NCI-H774 (cell line): ENCODE data around the gene POU5F1.
"Not testable (repeated sequence)": the region's sequence is repeated elsewhere in the genome, so short reads cannot be mapped to it uniquely, and the experiment has no call there.

Experiments
- DNase-seq: peaks from one replicate; lab custom pipeline; 2025; lab: John Stamatoyannopoulos, UW

POU5F1 gene

DNA sequence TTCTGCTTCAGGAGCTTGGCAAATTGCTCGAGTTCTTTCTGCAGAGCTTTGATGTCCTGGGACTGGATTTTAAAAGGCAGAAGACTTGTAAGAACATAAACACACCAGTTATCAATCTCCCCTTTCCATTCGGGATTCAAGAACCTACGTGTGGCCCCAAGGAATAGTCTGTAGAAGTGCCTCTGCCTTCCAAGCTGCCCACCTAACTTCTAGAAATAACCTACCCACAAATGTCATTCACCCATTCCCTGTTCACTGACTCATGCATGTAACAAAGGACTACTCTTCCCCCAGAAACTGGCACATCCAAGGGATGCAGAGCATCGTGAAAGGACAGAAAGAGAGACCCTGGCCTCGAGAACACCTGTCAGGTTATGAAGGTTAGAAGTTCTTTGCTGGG is 4.5 kb downstream of the POU5F1 start:
- no peak for DNase-seq

DNA sequence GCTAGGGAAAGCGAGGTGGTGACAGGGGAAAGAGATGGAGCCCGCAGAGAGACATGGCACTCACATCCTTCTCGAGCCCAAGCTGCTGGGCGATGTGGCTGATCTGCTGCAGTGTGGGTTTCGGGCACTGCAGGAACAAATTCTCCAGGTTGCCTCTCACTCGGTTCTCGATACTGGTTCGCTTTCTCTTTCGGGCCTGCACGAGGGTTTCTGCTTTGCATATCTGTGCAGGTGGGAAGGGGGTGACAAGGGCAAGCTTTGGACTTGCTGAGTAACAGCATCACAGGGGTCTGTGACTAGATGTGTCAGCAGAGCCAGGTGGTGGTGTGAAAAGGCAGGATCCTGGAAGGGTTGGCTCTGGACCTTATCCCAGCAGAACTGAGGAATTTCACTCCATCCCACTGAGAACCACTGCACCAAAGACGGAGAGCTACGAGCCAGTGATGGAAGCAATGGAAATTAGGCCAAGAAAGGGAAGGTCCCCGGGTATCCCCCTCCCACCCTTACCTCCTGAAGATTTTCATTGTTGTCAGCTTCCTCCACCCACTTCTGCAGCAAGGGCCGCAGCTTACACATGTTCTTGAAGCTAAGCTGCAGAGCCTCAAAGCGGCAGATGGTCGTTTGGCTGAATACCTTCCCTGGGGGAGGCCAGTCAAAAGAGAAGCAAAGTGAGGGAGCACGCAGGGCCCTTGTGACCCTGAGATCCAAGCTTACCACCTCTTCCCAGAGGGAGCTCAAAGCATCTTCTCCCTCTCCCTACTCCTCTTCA is 5.2 kb downstream of the POU5F1 start:
- not testable (repeated sequence) for DNase-seq

DNA sequence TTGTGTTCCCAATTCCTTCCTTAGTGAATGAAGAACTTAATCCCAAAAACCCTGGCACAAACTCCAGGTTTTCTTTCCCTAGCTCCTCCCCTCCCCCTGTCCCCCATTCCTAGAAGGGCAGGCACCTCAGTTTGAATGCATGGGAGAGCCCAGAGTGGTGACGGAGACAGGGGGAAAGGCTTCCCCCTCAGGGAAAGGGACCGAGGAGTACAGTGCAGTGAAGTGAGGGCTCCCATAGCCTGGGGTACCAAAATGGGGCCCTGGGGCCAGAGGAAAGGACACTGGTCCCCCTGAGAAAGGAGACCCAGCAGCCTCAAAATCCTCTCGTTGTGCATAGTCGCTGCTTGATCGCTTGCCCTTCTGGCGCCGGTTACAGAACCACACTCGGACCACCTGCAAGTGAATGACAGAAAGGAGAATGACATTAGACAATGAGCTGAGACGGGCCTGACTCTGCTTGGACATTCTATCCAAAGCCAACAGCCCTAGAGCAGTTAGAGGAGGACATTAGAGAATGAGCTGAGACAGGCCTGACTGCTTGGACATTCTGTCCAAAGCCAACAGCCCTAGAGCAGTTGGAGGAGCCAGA is 5.9 kb downstream of the POU5F1 start:
- DNase-seq = not testable (repeated sequence)

DNA sequence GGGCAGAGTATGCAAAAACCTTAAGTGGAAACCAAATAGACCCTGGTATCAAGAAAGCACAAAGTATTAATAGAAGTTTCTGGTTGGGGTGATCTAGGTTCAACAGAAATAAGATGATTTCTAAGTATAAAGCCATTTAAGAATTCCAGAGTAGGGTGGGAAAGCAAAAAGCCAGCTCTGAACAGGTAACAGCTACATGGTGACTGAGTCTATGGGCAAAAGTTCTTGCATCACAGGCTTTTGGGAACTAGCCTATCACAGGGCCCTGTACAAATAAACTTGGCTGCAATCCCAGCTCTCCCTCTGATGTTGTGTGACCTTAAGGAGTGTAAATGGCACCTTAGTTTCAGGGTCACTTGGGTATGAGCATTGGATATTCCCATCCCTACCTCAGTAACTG is 6.6 kb downstream of the POU5F1 start:
- no peak for DNase-seq

DNA sequence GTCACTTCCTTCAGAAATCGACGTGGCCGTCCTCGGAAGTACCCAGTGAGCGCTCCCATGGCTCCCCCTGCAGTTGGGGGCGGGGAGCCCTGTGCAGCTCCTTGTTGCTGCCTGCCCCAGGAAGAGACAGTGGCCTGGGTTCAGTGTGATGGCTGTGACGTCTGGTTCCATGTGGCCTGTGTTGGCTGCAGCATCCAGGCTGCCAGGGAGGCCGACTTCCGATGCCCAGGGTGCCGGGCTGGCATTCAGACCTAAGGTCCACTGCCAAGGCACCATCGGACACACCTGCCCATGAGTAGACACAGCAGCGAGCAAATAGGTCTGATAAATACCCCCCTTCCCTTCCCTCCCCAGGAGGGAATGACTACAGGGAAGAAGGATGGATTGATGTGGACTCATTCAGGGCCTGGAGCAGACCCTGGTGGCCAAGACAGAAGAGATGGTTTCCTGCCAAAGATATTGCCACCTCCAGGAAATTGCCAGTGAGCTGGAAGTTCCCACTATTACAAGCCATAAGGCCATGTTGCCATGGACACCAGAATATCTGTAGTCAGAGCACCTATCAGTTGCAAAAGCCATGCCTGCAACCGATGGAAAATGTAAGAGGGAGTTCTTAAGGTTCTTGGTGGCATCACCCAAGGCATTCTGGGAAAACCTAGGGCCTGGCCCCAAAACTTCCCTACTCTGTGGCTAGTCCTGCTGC is 7.9 kb downstream of the POU5F1 start:
- no peak for DNase-seq

DNA sequence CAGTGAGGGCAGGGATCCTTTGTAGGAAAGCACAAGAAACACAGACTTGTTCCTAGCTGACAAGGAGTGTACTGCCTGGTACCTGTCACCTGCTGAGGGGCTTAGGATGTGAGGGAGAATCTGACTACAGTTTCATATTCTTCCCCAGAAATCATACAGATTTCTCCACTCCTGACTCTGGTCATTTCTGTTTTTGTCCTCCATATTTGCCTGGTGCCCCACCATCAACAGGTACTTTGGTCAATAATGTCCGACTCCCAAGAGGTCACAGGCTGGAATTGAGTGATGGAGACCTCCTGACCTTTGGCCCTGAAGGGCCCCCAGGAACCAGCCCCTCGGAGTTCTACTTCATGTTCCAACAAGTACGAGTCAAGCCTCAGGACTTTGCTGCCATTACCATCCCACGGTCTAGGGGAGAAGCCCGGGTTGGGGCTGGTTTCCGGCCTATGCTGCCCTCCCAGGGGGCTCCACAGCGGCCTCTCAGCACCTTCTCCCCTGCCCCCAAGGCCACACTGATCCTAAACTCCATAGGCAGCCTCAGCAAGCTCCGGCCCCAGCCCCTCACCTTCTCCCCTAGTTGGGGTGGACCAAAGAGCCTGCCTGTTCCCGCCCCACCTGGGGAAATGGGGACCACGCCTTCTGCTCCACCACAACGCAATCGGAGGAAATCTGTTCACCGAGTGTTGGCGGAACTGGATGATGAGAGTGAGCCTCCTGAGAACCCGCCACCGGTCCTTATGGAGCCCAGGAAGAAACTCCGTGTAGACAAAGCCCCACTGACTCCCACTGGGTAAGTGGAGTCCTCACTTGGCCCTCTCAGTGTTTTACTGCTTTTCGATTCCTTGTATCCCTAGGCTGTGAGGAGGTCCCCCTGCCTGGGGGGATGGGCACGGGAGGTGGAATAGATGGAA is 9.0 kb downstream of the POU5F1 start:
- no peak for DNase-seq

DNA sequence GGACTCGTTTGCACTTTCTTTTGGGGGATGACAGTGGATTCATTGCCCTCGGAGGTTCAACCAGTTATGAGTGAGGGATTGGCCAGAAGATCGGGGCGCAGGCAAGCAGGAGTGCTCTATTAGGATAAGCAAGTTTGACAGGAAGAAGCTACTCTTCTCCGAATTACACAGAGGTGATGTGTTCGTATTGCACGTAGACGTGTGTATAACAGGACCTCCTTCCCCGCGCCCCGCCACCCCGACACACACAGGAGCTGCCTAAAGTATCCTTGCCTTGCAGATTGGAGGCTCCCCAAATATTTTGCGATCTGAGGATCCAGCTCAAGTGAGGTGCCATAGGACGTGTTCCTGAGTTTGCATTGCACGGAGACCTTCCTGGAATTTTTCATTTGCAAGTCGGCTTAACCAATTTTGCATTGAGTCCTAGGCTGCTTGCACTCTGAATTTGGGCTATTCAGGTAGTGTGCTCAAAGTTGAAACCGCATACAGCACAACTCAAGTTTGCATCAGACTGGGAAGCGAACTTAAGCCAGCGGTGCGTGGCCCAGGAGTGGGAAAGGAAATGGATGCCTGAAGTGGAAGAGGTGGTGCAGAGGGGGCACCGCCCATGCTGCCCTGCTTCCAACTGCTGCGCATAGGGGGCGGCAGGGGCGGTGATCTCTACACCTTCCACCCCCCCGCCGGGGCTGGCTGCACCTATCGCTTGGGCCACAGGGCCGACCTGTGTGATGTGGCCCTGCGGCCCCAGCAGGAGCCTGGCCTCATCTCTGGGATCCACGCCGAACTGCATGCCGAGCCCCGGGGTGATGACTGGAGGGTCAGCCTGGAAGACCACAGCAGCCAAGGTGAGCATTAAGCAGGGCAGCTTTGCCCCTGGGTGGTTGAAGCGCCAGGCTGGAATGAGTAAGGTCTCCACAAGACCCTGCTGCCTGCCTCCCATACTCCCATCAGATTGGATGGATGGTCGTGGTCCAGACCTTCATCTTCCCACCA is 11.3 kb downstream of the POU5F1 start:
- no peak for DNase-seq

DNA sequence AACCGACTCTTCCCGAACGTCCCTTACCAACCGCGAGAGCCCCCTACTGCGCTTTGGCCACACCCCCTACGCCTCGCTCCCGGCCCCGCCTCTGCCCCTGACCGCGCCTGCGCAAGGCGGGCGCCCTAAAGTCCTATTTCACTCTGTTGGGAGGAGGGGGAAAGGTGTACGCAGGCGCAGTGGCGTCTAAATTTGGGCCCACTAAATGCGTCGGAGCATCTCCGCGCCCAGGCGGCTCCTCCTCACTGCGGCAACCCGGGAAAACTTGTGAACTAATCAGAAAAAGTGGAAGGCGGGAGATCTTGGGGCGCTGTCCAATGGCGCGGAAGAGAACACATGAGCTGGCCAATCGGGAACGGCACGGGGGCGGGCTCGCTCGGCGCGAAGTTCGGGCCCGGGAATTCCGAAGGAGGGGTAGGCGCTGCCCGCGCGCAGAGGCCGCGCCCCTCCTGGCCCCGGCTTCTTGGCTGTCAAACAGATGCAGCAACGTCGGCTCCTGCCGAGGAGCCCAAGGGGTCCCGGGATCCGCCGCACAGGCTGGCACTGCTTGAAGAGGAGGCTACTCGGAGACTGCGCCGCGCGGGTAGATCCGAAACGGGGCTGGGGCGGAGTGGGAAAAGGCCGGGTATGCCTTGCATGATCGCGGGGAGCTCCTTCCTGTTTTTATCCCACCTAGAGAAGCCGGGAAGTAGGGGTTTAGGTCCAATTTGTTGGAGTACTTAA is 12.2 kb downstream of the POU5F1 start, which contains the start of gene TCF19:
TCF19 (plus strand) TSS at position 450 of the 723 bp plus-strand sequence. CDS start 881 bp downstream, outside the sequence.
- peak; percentile 97 for DNase-seq

DNA sequence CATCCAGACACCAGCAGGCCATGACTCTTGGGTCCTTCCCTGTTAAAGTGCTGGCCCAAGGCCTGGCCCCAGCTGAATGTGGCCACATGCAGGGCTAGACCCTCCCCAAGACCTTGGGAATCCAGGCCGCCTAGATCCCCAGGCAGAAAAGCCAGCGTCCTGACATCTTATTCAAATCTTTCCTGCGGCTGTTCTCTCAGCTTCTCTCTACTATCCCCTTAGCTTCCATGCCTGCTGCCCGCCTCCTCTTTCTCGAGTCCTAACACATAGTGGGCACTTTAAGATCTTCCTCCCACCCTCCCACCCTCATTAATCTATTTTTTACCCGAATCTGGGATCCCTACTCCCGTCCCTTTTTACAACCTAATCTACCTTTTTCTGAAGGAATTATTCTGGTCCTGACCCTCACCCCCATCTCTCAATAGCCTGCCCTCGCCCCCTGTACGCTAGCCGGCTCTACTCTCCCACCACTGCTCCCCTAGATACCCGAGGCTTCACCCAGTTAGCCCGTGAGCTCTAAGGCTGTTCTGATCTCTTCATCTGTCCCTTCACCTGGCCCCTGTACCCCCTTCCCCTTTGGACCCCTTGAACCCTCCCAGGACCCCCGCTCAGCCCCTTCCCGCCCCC is 12.9 kb downstream of the POU5F1 start, which contains the start of gene CCHCR1:
CCHCR1 (minus strand) TSS at position 290 of the 627 bp plus-strand sequence; CDS start at position 88, 202 bp downstream.
- DNase-seq = no peak

DNA sequence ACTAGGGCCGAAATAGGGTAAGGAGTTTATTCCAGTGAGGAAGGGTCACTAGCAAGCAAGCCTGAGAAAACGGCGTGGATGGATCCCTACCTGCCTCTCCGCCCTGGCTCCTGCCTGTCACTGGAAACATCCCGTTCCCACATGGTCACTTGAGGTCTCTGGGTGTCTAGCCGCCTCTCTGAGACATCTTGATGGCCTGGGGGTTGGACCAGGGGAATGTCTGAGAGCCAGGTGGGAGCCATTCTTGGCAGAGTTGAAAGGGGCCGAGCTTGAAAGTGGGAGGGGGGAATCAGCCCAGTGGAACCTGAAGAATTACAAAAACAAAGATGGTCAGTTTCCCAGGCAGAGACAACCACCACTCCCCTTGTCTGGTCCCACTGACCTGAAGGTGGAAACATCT is 13.8 kb downstream of the POU5F1 start:
- DNase-seq = no peak

DNA sequence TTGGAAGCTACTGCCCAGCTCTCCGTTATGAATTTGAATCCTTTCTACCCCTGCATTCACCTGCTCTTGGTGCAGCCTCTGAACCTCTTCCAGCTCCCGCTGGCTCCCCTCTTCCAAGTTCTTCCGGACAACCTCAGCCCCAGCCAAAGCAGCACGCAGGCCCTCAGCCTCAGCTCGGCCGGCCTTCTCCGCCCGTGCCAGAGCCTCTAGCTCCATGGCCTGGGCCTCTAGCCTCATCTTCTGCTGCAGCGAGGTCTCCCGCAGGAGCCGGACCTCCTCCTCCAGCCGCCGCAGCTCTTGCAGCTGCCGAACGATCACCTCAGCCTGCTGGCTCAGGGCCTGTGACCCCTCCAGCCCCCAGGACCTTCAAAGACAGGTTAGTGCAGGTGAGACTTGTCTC is 16.0 kb downstream of the POU5F1 start:
- DNase-seq = no peak

DNA sequence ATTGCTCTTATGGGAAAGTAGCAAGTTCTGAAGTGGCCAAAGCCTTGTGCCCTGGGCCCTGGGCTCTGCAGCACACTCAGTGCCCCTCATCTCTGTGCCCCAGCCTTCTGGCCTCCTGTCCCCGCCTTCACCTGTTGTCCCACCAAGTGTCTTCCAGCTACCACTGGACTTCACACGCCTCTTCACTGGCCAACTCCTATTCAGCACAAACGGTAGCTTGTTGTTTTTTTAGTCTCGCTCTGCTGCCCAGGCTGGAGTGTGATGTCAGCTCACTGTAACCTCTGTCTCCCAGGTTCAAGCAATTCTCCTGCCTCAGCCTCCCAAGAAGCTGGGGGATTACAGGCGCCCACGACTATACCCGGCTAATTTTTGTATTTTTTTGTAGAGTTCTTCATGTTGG is 17.7 kb downstream of the POU5F1 start:
- no peak for DNase-seq

DNA sequence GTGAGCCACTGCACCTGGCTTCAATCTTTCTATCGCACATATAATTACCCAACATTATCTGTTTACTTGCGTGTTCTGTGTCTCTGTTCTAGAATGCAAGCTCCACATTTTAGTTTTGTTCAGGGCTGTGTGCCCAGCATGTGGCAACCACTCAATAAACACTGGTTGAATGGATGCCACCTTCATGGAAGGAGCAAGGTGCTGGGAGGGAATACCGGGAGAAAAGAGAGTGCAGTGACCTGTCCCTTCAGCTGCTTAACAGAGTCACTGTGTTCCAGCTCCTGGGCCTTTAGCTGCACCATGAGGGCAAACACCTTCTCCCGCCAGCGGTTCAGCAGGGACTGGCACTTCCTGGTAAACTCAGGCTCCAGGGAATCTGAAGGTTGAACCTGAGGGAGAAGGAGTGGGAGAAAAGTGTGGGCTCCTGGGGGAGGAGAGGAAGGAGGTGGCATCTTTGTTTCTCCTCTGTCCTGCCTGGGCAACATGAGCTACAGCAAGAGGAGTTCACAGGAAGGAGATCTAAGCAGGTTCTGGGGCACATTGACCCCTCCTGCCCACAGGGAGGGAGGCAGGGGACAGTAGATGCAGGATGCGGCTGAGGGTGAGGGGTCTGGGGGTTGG is 20.5 kb downstream of the POU5F1 start:
- DNase-seq = no peak

DNA sequence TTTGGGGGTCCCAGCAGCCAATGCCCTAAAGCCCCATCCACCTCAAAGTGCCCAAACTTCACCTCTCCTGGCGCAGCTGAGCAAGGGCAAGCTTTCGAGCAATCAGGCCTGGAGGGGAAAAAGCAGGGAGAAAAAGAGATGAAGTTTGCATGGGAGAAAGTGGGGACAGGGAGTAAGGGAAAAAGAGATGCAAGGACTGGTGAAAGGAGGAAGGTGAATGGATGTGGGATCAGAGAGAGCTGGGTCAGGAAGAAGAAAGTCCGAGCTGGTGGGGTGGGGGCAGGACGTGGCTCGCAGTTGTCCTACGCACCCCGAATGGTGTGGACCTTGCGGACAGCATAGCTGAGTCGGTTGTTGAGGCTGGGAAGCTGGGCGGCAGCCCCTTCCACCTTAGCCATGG is 25.1 kb downstream of the POU5F1 start:
- no peak for DNase-seq

DNA sequence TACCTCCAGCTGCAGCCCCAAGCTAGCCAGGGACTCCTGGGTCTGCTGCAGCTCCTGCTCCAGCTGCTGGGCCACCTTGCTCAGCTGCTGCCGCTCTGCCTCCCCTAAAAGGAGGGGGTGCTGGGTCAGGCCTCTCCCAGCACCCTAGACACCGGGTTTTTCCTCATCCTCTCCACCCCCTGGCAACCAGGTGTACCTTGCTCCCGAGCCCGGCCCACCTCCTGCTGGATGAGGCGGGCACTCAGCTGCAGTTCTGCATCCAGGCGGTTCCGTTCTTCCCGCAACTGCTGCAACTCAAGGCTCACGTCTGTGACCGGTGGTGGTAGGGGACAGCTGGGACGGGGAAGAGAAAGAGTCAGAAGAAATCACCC is 25.5 kb downstream of the POU5F1 start:
- no peak for DNase-seq

DNA sequence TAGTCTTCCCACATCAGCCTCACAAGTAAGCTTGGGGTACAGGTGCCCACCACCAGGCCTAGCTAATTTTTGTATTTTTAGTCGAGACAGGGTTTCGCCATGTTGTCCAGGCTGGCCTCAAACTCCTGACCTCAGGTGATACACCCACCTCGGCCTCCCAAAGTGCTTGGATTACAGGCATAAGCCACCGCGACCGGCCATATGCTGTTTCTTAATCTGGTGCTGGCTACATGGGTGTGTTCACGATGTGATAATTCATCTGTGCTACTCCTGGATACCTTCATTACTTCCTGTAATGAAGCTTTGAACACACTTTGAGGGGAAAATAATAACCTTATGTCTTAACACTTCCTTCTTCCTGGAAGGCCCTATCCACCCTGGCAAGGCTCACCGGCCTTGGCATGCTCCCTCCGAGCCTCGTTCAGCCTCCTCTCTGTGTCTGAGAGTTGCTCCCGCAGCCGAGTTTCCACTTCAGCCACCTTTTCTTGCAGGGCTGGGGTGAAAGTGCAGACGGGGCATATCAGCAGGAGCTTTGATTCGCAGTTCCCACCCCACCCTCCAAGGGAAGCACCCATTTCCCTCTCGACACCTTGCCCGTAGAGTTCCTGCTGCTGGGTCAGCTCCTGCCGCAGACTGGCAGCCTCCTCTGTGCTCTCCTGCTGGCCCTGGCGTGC is 26.0 kb downstream of the POU5F1 start:
- DNase-seq = no peak

DNA sequence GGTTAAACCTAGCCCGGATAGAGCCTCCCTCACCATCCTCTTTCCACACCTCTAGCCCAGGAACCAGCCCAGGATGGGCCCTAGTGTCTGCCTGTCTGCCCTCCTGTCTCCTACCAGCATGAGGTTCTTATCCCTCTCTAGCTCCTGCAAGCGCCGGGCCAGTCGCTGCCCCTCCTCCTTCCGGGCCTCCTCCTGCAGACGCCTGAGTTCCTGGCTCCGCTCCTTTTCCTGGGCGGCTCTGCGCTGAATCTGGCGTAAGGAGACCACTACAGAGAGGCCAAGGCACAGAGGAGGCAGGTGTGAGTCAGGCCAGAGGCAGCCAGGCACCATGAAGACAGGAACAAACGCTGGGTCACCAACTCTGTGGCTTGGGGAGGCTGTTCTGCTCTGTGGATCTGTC is 27.3 kb downstream of the POU5F1 start:
- DNase-seq = no peak

DNA sequence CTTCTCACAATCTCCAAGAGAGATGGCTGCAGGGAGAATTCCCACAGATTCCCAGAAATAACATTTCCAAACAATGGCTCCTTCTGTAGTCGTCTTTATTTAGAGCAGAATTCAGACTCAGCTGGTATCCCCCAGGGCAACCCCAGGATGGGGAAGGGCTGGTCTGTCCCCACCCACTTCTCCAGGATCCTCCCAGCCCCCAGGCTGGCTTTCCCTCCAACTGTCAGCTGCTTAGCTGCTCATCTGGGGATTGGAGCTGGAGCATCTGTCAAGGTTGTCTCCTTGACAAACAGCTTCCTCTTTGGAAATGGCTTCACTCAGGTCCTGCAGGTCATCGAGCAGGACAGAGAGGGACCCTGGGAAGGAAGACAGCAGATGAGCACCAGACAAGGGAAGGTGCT is 28.1 kb downstream of the POU5F1 start:
- no peak for DNase-seq

DNA sequence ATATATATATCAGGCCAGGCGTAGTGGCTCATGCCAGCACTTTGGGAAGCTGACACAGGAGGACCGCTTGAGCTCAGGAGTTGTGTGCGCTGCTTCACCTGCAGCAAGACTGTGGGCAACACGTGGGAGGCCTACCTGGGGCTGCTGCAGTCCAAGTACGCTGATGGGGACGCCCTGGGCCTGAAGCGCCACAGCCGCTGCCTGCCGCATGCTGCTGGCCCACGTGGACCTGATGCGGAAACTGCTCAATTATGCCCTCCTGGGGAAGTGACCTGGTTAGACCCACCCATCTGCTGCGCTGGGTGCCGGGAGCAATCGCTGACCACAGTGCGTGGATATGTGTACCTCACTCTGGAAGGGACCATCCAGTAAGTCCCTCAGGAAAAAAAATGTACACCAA is 29.8 kb downstream of the POU5F1 start:
- DNase-seq = no peak
